GM18858 (cell line): ENCODE results near the gene SDF4.

Experiments
- ATAC-seq: cut with Tn5 transposase; IDR thresholded peaks from one replicate; pipeline ENCODE4 v1.9.1; 2021; ENCODE audit not compliant: unreplicated experiment

SDF4 gene

GRCh38 chr1:1168451-1169411 lies 63.1 kb downstream of the SDF4 start:
- no peak for ATAC-seq

- no peak for ATAC-seq
Observed at GRCh38 chr1:1167841-1168450, 63.9 kb downstream of the SDF4 start.

- no peak for ATAC-seq
Observed at GRCh38 chr1:1167398-1167821, 64.4 kb downstream of the SDF4 start.
